ENCODE measurements around the gene PAQR5.
A peak's percentile ranks its signal among the peaks of the same experiment; 100 is the strongest.

PAQR5 gene

GRCh38 chr15:69386284-69386683 is 87.6 kb downstream of the PAQR5 start:
- H3K4me1 ChIP-seq (ENCODE audit: control insufficient read depth, insufficient read depth, low read length, poor library complexity, severe bottlenecking), result no peaks in the 10 kb centered on the region
- H3K36me3 ChIP-seq (ENCODE audit: control insufficient read depth, insufficient read depth, low read length), result no peaks in the 10 kb centered on the region
- H3K4me3 ChIP-seq (ENCODE audit: insufficient read depth, low read depth, low read length, poor library complexity, severe bottlenecking), result no peak overlapping the region
- no peak overlapping the region for H3K27ac ChIP-seq (ENCODE audit: insufficient read depth, low read length, poor library complexity, severe bottlenecking)
- no peak for DNase-seq
- no peaks in the 10 kb centered on the region for H3K9me3 ChIP-seq (ENCODE audit: control insufficient read depth, low read length)
- no peaks in the 10 kb centered on the region for H3K27me3 ChIP-seq (replicated peaks; ENCODE audit: control insufficient read depth, insufficient read depth, low read length, poor library complexity, severe bottlenecking)

DNA sequence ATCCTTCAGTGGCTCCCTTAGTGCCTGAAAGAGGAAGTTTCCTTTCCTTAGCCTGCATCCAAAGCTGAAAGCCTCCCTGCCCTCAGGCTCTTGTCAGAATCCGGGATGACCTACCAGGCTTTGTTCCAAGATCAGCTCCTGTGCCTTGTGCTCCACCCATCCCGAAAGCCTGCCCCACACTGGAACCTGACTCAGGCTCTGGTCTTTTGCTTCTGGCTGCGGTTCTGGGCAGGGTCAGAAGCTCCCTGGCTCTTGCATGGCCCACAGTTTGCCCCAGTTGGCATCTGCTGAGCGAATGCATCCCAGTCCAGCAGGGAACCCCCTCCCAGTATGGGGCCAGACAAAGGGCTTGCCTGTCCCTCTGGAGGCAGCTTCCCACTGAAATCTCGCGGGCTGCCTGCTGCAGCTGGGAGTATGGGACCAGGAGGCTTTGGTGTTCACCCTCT is 89.6 kb downstream of the PAQR5 start:
- no peak for DNase-seq

DNA sequence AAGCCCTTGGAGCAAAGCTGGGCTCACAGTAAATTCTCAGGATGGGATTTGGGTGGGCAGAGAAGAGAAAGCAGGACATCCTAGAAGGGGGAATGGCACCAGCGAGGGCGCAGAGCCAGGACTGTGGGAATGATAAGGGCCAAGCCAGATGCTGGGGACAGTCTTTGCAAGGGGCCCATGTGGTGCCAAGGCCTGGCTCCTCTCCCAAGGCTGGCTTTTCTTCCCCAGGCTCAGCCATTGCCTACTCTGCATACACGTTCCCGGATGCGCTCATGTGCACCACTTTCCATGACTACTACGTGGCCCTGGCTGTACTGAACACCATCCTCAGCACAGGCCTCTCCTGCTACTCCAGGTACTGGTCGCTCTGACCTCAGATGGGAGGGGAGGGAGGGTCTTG is 90.7 kb downstream of the PAQR5 start:
- H3K4me1 ChIP-seq (ENCODE audit: control insufficient read depth, insufficient read depth, low read length, poor library complexity, severe bottlenecking), result peaks cover 1% of the 10 kb centered on the region
- no peaks in the 10 kb centered on the region for H3K9me3 ChIP-seq (ENCODE audit: control insufficient read depth, low read length)
- no peak for DNase-seq
- no peak overlapping the region for H3K4me3 ChIP-seq (ENCODE audit: insufficient read depth, low read depth, low read length, poor library complexity, severe bottlenecking)
- no peak overlapping the region for H3K27ac ChIP-seq (ENCODE audit: insufficient read depth, low read length, poor library complexity, severe bottlenecking)
- no peaks in the 10 kb centered on the region for H3K36me3 ChIP-seq (ENCODE audit: control insufficient read depth, insufficient read depth, low read length)
- no peaks in the 10 kb centered on the region for H3K27me3 ChIP-seq (replicated peaks; ENCODE audit: control insufficient read depth, insufficient read depth, low read length, poor library complexity, severe bottlenecking)

More for the DNA sequence above, 89.6 kb downstream of the PAQR5 start:
- H3K36me3 ChIP-seq (ENCODE audit: control insufficient read depth, insufficient read depth, low read length), result no peaks in the 10 kb centered on the region
- H3K4me1 ChIP-seq (ENCODE audit: control insufficient read depth, insufficient read depth, low read length, poor library complexity, severe bottlenecking), result no peaks in the 10 kb centered on the region
- no peak overlapping the region for H3K27ac ChIP-seq (ENCODE audit: insufficient read depth, low read length, poor library complexity, severe bottlenecking)
- H3K27me3 ChIP-seq (replicated peaks; ENCODE audit: control insufficient read depth, insufficient read depth, low read length, poor library complexity, severe bottlenecking), result no peaks in the 10 kb centered on the region
- no peaks in the 10 kb centered on the region for H3K9me3 ChIP-seq (ENCODE audit: control insufficient read depth, low read length)
- no peak overlapping the region for H3K4me3 ChIP-seq (ENCODE audit: insufficient read depth, low read depth, low read length, poor library complexity, severe bottlenecking)

DNA sequence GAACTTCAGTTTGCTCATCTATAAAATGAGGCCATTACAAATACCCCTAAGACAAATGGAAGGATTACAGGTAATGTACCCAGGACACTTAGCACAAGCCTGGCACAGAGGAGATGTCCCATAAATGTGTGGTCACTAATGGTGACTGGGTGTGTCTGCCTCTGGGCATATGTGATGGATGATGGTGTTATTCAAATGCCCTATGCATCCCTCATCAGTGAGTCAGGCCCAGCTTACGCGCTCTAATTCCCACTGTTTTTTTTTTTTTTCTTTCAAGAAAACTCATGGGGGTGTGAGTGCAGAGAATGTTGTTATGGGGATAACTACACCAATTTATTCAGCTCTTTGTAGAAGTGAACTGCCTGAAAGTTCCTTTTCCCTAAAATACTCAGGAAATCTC is 91.9 kb downstream of the PAQR5 start:
- Histone ChIP-seq H3K4me3 (ENCODE audit: insufficient read depth, low read depth, low read length, poor library complexity, severe bottlenecking) (no peak overlapping the region), H3K27me3 (replicated peaks; ENCODE audit: control insufficient read depth, insufficient read depth, low read length, poor library complexity, severe bottlenecking) (no peaks in the 10 kb centered on the region), H3K9me3 (ENCODE audit: control insufficient read depth, low read length) (no peaks in the 10 kb centered on the region), H3K27ac (ENCODE audit: insufficient read depth, low read length, poor library complexity, severe bottlenecking) (no peak overlapping the region), H3K36me3 (ENCODE audit: control insufficient read depth, insufficient read depth, low read length) (no peaks in the 10 kb centered on the region), H3K4me1 (ENCODE audit: control insufficient read depth, insufficient read depth, low read length, poor library complexity, severe bottlenecking) (peaks cover 3% of the 10 kb centered on the region)
- no peak for DNase-seq

DNA sequence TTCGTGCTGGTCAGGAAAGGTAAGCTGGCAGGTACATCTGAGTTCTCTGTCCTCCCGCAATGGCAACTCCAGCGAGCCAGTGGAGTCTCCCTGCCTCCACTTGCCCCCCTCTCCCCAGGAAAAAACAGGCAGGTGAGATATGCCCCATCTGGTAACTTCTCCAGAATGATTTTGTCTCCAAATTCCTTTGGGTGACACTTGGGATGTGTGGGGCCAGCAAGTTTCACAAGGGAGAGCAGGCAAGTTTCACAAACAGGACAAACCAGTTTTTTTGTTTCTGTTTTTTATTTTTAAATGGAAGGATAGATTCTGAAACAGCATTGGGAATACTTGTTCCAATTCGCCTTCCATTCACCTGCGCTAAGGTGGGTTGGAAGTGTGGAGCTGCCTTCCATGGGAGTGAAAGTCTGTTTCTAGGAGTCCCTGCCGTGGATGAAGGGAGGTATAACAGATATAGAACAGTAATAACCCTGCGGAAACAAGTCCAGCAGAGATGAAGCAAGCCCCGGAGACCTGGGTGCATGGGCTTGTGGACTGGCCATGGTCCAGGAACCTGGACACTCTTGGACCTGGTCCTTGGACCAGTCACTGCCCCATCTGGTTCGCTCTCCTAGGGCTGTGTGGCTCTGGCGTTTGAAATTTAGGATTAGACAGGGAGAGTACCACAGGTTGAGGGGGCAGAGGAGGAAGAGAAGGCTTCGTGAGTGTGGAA is 92.5 kb downstream of the PAQR5 start:
- H3K36me3 ChIP-seq (ENCODE audit: control insufficient read depth, insufficient read depth, low read length), result no peaks in the 10 kb centered on the region
- no peaks in the 10 kb centered on the region for H3K27me3 ChIP-seq (replicated peaks; ENCODE audit: control insufficient read depth, insufficient read depth, low read length, poor library complexity, severe bottlenecking)
- H3K9me3 ChIP-seq (ENCODE audit: control insufficient read depth, low read length), result no peaks in the 10 kb centered on the region
- DNase-seq, result no peak
- H3K27ac ChIP-seq (ENCODE audit: insufficient read depth, low read length, poor library complexity, severe bottlenecking), result no peak overlapping the region
- H3K4me3 ChIP-seq (ENCODE audit: insufficient read depth, low read depth, low read length, poor library complexity, severe bottlenecking), result no peak overlapping the region
- H3K4me1 ChIP-seq (ENCODE audit: control insufficient read depth, insufficient read depth, low read length, poor library complexity, severe bottlenecking), result peaks cover 3% of the 10 kb centered on the region

DNA sequence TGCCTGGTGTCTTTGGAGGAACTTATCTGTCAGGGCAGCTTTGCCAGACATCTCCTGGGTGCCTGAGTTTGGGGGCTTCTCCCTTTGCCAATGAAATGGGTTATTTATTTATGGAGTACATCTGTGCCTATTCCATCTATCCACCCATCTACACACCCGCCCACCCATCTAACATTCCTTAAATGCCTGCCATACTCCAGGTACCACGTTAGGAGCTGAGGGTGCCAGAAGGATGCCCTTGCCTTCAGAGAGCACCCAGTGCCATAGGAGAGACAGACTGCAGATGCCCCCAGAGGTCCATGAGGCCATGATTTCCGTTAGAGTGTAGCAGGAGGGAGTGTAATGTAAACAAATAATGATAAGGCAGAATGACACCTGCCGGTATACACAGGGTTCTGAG is 93.6 kb downstream of the PAQR5 start:
- H3K27ac ChIP-seq (ENCODE audit: insufficient read depth, low read length, poor library complexity, severe bottlenecking), result no peak overlapping the region
- no peaks in the 10 kb centered on the region for H3K9me3 ChIP-seq (ENCODE audit: control insufficient read depth, low read length)
- H3K4me3 ChIP-seq (ENCODE audit: insufficient read depth, low read depth, low read length, poor library complexity, severe bottlenecking), result no peak overlapping the region
- H3K4me1 ChIP-seq (ENCODE audit: control insufficient read depth, insufficient read depth, low read length, poor library complexity, severe bottlenecking), result peaks cover 3% of the 10 kb centered on the region
- H3K27me3 ChIP-seq (replicated peaks; ENCODE audit: control insufficient read depth, insufficient read depth, low read length, poor library complexity, severe bottlenecking), result no peaks in the 10 kb centered on the region
- no peaks in the 10 kb centered on the region for H3K36me3 ChIP-seq (ENCODE audit: control insufficient read depth, insufficient read depth, low read length)
- no peak for DNase-seq

GRCh38 chr15:69393831-69394491 is 95.2 kb downstream of the PAQR5 start:
- Histone ChIP-seq H3K36me3 (ENCODE audit: control insufficient read depth, insufficient read depth, low read length) (no peaks in the 10 kb centered on the region), H3K27ac (ENCODE audit: insufficient read depth, low read length, poor library complexity, severe bottlenecking) (no peak overlapping the region), H3K27me3 (replicated peaks; ENCODE audit: control insufficient read depth, insufficient read depth, low read length, poor library complexity, severe bottlenecking) (no peaks in the 10 kb centered on the region), H3K9me3 (ENCODE audit: control insufficient read depth, low read length) (no peaks in the 10 kb centered on the region), H3K4me1 (ENCODE audit: control insufficient read depth, insufficient read depth, low read length, poor library complexity, severe bottlenecking) (peaks cover 3% of the 10 kb centered on the region), H3K4me3 (ENCODE audit: insufficient read depth, low read depth, low read length, poor library complexity, severe bottlenecking) (no peak overlapping the region)
- no peak for DNase-seq

DNA sequence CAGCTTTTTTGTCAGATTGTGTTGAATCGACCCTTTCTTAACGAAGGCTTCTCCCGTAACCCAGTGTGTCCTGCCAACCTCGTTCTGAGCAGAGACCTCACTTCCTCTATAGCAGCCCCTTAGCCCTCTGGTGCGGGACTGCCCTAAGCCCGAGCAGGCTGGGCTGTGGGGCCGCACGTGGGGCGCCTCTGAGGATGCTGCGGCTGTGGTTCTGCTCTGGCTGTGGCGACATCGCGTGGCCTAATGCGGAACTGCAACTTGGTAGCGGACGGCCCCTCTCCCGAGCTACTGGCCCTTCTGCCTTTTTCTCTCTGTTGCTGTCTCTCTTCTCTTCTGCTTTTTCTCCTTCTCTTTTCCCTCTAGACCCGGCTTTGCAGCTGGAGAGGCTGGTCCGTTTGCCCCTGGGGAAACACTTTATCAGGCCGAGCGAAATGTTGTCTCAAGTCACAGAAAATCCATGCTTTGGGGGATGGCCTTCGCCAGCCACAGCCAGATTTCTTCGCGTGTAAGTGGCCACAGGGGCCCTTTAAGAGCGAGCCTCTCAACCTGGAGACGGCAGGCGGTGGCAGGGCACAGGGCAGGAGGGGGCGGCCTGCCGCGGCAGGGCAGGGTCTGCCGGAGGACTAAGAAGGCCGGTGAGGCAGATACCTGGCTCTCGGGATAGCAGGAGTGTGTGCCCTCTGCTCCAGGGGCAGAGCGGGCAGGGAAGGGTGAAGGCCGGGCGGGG is 96.0 kb downstream of the PAQR5 start:
- Histone ChIP-seq H3K4me3 (ENCODE audit: insufficient read depth, low read depth, low read length, poor library complexity, severe bottlenecking) (no peak overlapping the region), H3K4me1 (ENCODE audit: control insufficient read depth, insufficient read depth, low read length, poor library complexity, severe bottlenecking) (peaks cover 3% of the 10 kb centered on the region), H3K36me3 (ENCODE audit: control insufficient read depth, insufficient read depth, low read length) (no peaks in the 10 kb centered on the region), H3K27me3 (replicated peaks; ENCODE audit: control insufficient read depth, insufficient read depth, low read length, poor library complexity, severe bottlenecking) (no peaks in the 10 kb centered on the region), H3K27ac (ENCODE audit: insufficient read depth, low read length, poor library complexity, severe bottlenecking) (no peak overlapping the region), H3K9me3 (ENCODE audit: control insufficient read depth, low read length) (no peaks in the 10 kb centered on the region)
- DNase-seq, result peak; percentile 43 to 66 (median 45)

DNA sequence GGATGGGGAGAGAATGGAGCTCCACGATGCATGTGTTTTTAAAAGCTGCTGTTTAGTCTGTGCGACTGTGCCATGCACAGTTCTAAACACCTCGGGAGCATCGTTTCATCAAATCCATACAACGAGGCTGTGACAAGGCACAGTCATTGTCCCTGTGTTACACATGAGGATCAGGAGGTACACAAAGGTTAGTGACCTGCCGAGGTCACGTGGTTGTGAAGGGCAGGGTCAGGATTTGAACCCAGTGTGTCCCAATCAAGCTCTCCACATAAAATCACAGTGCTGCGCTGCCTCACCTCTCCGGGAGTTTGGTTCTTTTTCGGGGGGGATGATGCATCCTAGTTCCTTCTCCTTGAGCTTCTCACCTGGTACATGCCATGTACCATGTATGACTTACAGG is 96.7 kb downstream of the PAQR5 start:
- Histone ChIP-seq H3K27me3 (replicated peaks; ENCODE audit: control insufficient read depth, insufficient read depth, low read length, poor library complexity, severe bottlenecking) (no peaks in the 10 kb centered on the region), H3K9me3 (ENCODE audit: control insufficient read depth, low read length) (no peaks in the 10 kb centered on the region), H3K4me3 (ENCODE audit: insufficient read depth, low read depth, low read length, poor library complexity, severe bottlenecking) (no peak overlapping the region), H3K27ac (ENCODE audit: insufficient read depth, low read length, poor library complexity, severe bottlenecking) (no peak overlapping the region), H3K36me3 (ENCODE audit: control insufficient read depth, insufficient read depth, low read length) (no peaks in the 10 kb centered on the region), H3K4me1 (ENCODE audit: control insufficient read depth, insufficient read depth, low read length, poor library complexity, severe bottlenecking) (peaks cover 3% of the 10 kb centered on the region)
- DNase-seq, result no peak

GRCh38 chr15:69395991-69396390 is 97.3 kb downstream of the PAQR5 start:
- Histone ChIP-seq H3K36me3 (ENCODE audit: control insufficient read depth, insufficient read depth, low read length) (no peaks in the 10 kb centered on the region), H3K27ac (ENCODE audit: insufficient read depth, low read length, poor library complexity, severe bottlenecking) (no peak overlapping the region), H3K4me3 (ENCODE audit: insufficient read depth, low read depth, low read length, poor library complexity, severe bottlenecking) (no peak overlapping the region), H3K9me3 (ENCODE audit: control insufficient read depth, low read length) (no peaks in the 10 kb centered on the region), H3K27me3 (replicated peaks; ENCODE audit: control insufficient read depth, insufficient read depth, low read length, poor library complexity, severe bottlenecking) (no peaks in the 10 kb centered on the region), H3K4me1 (ENCODE audit: control insufficient read depth, insufficient read depth, low read length, poor library complexity, severe bottlenecking) (peaks cover 3% of the 10 kb centered on the region)
- DNase-seq, result no peak
